Vagina (tissue), 2 donors: ENCODE results near the gene GLIPR1L1. TPM values are rescaled to one million over a fixed set of nuclear protein-coding genes. Genes with fewer than 3 reads are reported as not detected.

Source experiments
- DNase-seq, 2 donors: peaks; one replicate each; pipeline ENCODE4 v3.0.0-alpha.2; 2017; ENCODE audit errors: extremely low spot score in 2 of 2
- H3K27ac ChIP-seq: fragments of 200-600 bp; sonication (generic); one replicate; pipeline ENCODE4 v1.5.1; 2019
- H3K27me3 ChIP-seq: fragments of 200-600 bp; sonication (generic); one replicate; pipeline ENCODE4 v1.5.1; 2019
- H3K36me3 ChIP-seq, 2 donors: fragments of 200-600 bp; sonication (generic); one replicate each; pipeline ENCODE4 v1.5.1; 2017 to 2019
- H3K4me1 ChIP-seq: fragments of 200-600 bp; sonication (generic); one replicate; pipeline ENCODE4 v1.5.1; 2019
- H3K4me3 ChIP-seq, 2 donors: fragments of 200-600 bp; sonication (generic); 1 replicate in 1 of 2; 2 replicates in 1 of 2; pipeline ENCODE4 v1.5.1; 2016 to 2019
- H3K9me3 ChIP-seq: fragments of 200-600 bp; sonication (generic); one replicate; pipeline ENCODE4 v1.5.1; 2019
- POLR2A ChIP-seq, 2 donors: fragments of 450-650 bp; IDR thresholded peaks; one replicate each; pipeline ENCODE4 v1.6.1; 2017; ENCODE audit warnings: antibody characterized with exemption in 2 of 2, mild to moderate bottlenecking in 2 of 2, moderate library complexity in 2 of 2
- POLR2AphosphoS5 ChIP-seq, 2 donors: sonication (generic); formaldehyde crosslinking; IDR thresholded peaks; one replicate each; pipeline ENCODE4 v1.9.0; 2017; ENCODE audit warnings: antibody characterized with exemption in 2 of 2, mild to moderate bottlenecking in 2 of 2, low read depth in 1 of 2; ENCODE audit not compliant: insufficient read depth in 1 of 2
- intact Hi-C: fragments of 100-400 bp; cut with DNase I; formaldehyde crosslinking; loops from one replicate; pipeline ENCODE4 v1.15.1; 2023
- total RNA-seq: library from RNA; depleted of rRNA; stranded (reverse); fragments of >200 nt; gene quantifications from one replicate; pipeline ENCODE4 v1.2.3, GENCODE V29; 2016
- TF ChIP-seq, protein P1 (sequence below), 3 experiments: fragments of 450-650 bp in 2 of 3; fragments of 200-600 bp in 1 of 3; sonication (generic) in 1 of 3; IDR thresholded peaks; one replicate each; pipeline ENCODE4 v1.5.1; 2017 to 2019; ENCODE audit warnings: antibody characterized with exemption in 3 of 3, mild to moderate bottlenecking in 2 of 3, moderate library complexity in 2 of 3

The GLIPR1L1 gene
- total RNA-seq, 1 donor from 2014 or later, result not detected

DNA sequence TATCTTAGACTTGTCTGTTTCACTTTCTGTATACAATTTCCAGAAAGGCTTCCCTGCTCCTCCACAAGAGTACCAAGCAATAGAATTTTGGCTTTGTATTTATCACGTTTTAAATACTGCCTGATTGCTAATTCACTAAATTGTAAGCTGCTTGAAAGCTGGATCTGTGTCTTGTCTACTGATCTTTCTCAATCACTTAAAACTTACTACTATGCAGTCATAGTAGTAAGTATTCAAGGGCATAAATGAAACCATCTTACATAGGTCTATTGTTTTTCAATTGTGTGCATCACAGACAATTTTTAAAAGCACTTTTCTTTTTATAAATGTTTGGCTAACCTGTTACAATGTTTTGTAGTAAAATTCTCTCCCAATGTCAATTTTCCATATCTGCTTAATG lies 55.2 kb downstream of the GLIPR1L1 start:
- no peak for DNase-seq
- H3K4me3 ChIP-seq, result peak overlapping the region; percentile 16 to 52
- no peaks in the 10 kb centered on the region for H3K9me3 ChIP-seq
- H3K27me3 ChIP-seq, result no peaks in the 10 kb centered on the region
- peak overlapping the region; percentile 80 for H3K27ac ChIP-seq
- H3K36me3 ChIP-seq, result no peaks in the 10 kb centered on the region
- H3K4me1 ChIP-seq, result peaks cover 29% of the 10 kb centered on the region
- intact Hi-C loops, result no loop called here
- TF ChIP-seq POLR2A (IDR thresholded peaks at IDR 0.05), result no peak
- TF ChIP-seq, protein P1, sequence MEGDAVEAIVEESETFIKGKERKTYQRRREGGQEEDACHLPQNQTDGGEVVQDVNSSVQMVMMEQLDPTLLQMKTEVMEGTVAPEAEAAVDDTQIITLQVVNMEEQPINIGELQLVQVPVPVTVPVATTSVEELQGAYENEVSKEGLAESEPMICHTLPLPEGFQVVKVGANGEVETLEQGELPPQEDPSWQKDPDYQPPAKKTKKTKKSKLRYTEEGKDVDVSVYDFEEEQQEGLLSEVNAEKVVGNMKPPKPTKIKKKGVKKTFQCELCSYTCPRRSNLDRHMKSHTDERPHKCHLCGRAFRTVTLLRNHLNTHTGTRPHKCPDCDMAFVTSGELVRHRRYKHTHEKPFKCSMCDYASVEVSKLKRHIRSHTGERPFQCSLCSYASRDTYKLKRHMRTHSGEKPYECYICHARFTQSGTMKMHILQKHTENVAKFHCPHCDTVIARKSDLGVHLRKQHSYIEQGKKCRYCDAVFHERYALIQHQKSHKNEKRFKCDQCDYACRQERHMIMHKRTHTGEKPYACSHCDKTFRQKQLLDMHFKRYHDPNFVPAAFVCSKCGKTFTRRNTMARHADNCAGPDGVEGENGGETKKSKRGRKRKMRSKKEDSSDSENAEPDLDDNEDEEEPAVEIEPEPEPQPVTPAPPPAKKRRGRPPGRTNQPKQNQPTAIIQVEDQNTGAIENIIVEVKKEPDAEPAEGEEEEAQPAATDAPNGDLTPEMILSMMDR (IDR thresholded peaks at IDR 0.05), result no peak
- TF ChIP-seq POLR2AphosphoS5 (IDR thresholded peaks at IDR 0.05; ENCODE audit: insufficient read depth in 1 of 2, low read depth in 1 of 2), result no peak

DNA sequence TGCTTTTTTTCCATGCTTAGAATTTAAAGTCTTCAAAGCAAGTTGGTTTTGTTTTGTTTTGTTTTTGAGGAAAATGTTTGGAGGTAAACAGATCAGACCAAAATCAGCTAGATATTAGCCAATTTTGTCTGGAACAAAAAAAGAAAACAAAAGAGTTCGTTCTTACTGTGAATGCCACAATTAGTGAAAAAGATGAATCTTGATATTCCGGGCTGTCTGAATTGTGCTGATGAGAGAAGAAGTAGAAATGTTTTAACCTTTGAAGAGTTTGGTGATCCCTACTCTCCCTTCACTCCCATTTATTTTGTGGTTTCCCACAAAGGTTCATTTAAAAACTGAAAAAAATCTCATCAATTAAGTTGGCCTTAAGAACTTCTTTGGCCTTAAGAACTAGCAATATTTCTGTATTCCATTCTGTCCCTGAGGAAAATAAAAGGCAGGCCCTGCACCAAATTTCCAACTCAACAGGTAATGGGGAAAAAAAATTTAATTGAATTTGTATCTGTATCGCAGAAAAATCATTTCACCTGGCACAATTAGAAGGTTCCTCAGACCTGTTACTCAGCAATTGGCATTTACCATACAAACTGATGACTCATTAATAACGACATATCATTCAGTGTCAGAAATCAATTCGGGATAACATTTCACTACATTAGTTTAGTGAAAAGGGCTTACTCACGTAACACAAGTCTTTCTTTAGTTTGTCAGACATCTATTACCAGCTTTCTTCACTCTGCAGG lies 55.9 kb downstream of the GLIPR1L1 start:
- Histone ChIP-seq H3K4me1 (peaks cover 29% of the 10 kb centered on the region), H3K4me3 (peak overlapping the region; percentile 52 to 67), H3K27ac (peak overlapping the region; percentile 80), H3K9me3 (no peaks in the 10 kb centered on the region), H3K27me3 (no peaks in the 10 kb centered on the region), H3K36me3 (no peaks in the 10 kb centered on the region)
- DNase-seq, result no peak
- TF ChIP-seq POLR2AphosphoS5 (IDR thresholded peaks at IDR 0.05; ENCODE audit: insufficient read depth in 1 of 2, low read depth in 1 of 2) (no peak), POLR2A (IDR thresholded peaks at IDR 0.05) (no peak)
- TF ChIP-seq, protein P1 (IDR thresholded peaks at IDR 0.05), result no peak
- intact Hi-C loops, result no loop called here

DNA sequence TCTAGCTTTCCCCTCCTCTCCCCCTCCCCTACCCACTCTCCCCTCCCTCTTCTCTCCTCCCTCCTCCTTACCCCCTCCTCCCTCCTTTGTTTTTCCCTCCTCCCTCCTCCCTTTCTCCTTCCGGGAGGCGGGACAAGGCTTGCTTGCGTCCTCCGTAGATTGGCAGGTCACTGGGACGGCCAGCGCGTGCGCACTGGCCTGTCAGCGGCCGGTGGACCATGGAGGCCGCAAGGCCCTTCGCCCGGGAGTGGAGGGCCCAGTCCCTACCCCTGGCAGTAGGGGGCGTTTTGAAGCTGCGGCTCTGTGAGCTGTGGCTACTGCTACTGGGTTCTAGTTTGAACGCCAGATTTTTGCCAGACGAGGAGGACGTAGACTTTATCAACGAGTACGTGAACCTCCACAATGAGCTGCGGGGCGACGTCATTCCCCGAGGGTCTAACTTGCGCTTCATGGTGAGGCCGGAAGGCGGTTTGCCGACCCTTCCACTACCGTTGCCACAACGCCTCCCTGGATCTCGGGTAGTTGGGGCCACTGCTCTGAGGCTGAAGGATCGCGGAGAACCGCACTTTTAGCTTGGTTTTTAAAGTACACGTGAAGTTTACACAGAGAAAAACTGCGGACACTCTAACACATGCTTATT lies 56.5 kb downstream of the GLIPR1L1 start, which contains the start of gene GLIPR1L2:
GLIPR1L2 (plus strand) TSS at position 191 of the 640 bp plus-strand sequence; CDS start at position 219, 28 bp downstream.
- intact Hi-C loops, result no loop called here
- no peaks in the 10 kb centered on the region for H3K36me3 ChIP-seq
- H3K4me1 ChIP-seq, result peaks cover 29% of the 10 kb centered on the region
- no peaks in the 10 kb centered on the region for H3K9me3 ChIP-seq
- peak within 1 kb of the TSS; percentile 80 for H3K27ac ChIP-seq
- TF ChIP-seq POLR2AphosphoS5 (IDR thresholded peaks at IDR 0.05; ENCODE audit: insufficient read depth in 1 of 2, low read depth in 1 of 2), result peak; percentile 97 to 98
- TF ChIP-seq POLR2A (IDR thresholded peaks at IDR 0.05), result peak in 1 of 2 donors; percentile 82
- TF ChIP-seq, protein P1 (IDR thresholded peaks at IDR 0.05), result peak; percentile 28 to 71 (median 56)
- H3K27me3 ChIP-seq, result no peaks in the 10 kb centered on the region
- DNase-seq, result peak in 1 of 2 donors; percentile 97
- peak within 1 kb of the TSS; percentile 52 to 67 for H3K4me3 ChIP-seq

DNA sequence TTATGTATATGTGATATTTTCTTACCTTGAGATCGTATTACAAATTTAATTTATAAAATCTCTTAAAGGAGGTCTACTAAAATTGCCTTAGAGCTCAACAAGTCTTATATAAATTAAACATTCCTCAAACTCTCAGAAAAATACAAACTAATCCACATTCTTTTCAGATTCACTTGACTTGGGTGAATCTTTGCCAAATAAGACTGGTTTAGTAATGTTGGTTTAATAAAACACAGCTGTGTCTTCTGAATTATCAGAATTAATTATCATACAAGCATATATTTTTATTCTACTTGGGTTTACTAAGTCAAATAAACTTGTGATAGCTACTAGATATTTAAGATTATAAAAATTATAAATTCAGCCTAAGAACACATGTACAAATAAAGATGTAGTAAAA lies 69.8 kb downstream of the GLIPR1L1 start:
- no peak overlapping the region for H3K4me3 ChIP-seq
- no peak overlapping the region for H3K27ac ChIP-seq
- no peaks in the 10 kb centered on the region for H3K4me1 ChIP-seq
- H3K9me3 ChIP-seq, result no peaks in the 10 kb centered on the region
- no peak for DNase-seq
- intact Hi-C loops, result no loop called here
- no peaks in the 10 kb centered on the region for H3K36me3 ChIP-seq
- no peak for TF ChIP-seq POLR2A (IDR thresholded peaks at IDR 0.05)
- TF ChIP-seq POLR2AphosphoS5 (IDR thresholded peaks at IDR 0.05; ENCODE audit: insufficient read depth in 1 of 2, low read depth in 1 of 2), result no peak
- TF ChIP-seq, protein P1 (IDR thresholded peaks at IDR 0.05), result no peak
- H3K27me3 ChIP-seq, result no peaks in the 10 kb centered on the region

DNA sequence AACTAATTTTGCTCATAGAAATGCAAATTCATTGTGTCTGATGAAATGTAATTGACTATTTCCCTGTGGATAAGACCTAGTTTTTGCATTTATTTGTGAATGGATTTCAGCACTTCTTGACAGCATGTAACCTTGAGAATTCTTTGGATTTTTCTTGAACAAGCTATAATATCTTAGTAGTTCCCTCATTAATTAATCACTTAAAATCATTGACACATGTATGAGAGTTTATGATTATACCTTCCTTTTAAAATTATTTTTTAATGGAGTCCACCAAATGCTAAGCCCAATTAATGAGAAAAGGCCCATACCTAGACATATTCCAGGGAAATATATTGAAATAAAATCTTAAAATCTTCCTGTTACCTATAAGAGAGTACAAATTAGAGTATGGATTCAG lies 73.2 kb downstream of the GLIPR1L1 start:
- H3K27me3 ChIP-seq, result no peaks in the 10 kb centered on the region
- DNase-seq, result no peak
- no peak overlapping the region for H3K4me3 ChIP-seq
- H3K4me1 ChIP-seq, result no peaks in the 10 kb centered on the region
- TF ChIP-seq POLR2AphosphoS5 (IDR thresholded peaks at IDR 0.05; ENCODE audit: insufficient read depth in 1 of 2, low read depth in 1 of 2), result no peak
- TF ChIP-seq, protein P1 (IDR thresholded peaks at IDR 0.05), result no peak
- TF ChIP-seq POLR2A (IDR thresholded peaks at IDR 0.05), result no peak
- H3K36me3 ChIP-seq, result no peaks in the 10 kb centered on the region
- intact Hi-C loops, result no loop called here
- H3K9me3 ChIP-seq, result no peaks in the 10 kb centered on the region
- H3K27ac ChIP-seq, result no peak overlapping the region
